ENCODE results near the gene RUNX1.

DNA sequence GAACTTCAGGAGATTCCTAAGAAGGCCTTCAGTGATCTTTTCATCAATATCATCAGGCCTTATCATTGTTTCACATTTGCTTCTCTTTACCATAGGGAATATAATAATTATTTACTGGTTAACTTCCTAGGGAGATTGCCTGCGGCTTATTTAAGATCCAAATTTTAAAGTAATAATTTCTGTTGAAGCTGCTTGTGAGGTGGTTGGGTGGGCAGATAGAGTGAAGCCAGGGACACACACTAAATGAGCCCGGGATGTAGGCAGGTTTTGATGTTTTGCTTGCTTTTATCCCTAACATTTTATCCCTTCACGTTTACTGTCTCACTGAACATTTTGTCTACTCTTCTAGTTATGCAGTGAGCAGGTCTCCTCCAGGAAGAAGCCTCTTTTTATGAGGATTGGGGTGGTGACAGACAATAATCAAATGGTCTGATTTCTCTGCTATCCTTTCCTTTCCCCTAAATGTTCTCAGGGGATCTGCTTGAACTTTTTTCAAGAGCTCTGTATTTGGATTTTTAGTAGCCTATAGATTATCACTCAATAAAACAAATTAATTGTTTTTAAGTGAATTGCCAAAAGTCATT lies 164.7 kb downstream of the RUNX1 start:
- TF ChIP-seq POLR2A (IDR thresholded peaks at IDR 0.05; ENCODE audit: extremely low read depth, insufficient read length): no peak
- TF ChIP-seq, protein P1, sequence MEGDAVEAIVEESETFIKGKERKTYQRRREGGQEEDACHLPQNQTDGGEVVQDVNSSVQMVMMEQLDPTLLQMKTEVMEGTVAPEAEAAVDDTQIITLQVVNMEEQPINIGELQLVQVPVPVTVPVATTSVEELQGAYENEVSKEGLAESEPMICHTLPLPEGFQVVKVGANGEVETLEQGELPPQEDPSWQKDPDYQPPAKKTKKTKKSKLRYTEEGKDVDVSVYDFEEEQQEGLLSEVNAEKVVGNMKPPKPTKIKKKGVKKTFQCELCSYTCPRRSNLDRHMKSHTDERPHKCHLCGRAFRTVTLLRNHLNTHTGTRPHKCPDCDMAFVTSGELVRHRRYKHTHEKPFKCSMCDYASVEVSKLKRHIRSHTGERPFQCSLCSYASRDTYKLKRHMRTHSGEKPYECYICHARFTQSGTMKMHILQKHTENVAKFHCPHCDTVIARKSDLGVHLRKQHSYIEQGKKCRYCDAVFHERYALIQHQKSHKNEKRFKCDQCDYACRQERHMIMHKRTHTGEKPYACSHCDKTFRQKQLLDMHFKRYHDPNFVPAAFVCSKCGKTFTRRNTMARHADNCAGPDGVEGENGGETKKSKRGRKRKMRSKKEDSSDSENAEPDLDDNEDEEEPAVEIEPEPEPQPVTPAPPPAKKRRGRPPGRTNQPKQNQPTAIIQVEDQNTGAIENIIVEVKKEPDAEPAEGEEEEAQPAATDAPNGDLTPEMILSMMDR (IDR thresholded peaks at IDR 0.05; ENCODE audit: low read depth, low read length): no peak
- no peak for TF ChIP-seq MAX (IDR thresholded peaks at IDR 0.05; ENCODE audit: low read depth, low read length)
- no peak for TF ChIP-seq MYC (IDR thresholded peaks at IDR 0.05; ENCODE audit: low read depth, low read length)
